SIG-M5 (cell line): ENCODE data around the gene ABI1.

ENCODE experiments used
- DNase-seq: peaks from one replicate; lab custom pipeline; 2025; lab: John Stamatoyannopoulos, UW

The ABI1 gene

DNA sequence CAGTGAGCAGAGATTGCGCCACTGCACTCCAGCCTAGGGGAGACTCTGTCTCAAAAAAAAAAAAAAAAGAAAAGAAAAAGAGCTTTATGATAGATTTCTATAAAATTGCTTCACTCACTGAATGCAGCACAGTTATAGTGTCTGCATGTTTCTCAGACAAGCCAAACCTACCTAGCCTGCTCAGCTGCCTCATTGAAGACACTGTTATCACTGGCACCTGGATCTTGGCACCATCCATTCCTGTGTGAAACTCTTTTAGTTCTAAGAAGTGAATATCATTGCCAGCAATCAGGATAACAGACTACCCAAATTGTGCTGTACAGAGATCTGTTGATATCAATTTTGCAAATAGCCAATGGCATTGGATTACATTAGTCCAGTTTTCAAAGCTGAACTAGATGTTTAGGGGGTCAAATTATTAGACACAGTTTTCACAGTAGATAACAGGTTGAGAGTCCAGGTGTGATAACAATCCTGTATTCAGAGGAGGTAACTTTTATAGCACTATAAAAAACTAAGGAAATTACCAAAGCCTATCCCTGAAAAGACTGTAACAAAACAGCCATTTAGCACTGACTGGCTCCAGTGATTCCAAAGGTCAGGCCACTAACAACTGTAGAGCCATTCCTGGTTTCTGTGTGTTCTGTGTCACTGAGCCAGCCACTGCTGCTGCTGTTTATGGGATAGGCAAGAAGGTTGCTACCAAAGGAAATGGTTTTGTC, 146.2 kb downstream of the ABI1 start:
- DNase-seq = no peak

- no peak for DNase-seq
These were observed 149.4 kb downstream of the ABI1 start for GRCh38 chr10:26711324-26711723.

- DNase-seq = no peak
These were observed 153.8 kb downstream of the ABI1 start for GRCh38 chr10:26706936-26707335.

DNA sequence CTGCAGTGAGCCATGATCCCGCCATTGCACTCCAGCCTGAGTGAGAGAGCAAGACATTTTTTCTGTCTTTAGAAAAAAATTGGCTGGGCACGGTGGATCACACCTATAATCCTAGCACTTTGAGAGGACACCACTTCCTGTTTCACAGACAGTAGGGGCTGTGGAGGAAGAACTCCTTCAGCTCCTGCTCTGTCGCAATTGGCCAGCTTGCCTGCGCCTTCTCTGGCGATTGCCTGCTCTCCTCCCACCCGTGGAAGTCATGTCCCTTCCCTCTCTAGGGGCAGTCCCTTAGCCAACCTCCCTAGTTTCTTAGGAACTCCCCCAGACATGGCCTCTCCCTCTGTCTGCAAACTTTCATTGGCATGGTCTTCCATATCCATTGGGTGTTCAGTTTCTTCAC, 154.6 kb downstream of the ABI1 start:
- no peak for DNase-seq

- DNase-seq = no peak
These were observed 156.8 kb downstream of the ABI1 start for GRCh38 chr10:26703974-26704373.

GRCh38 chr10:26703096-26703495, 157.7 kb downstream of the ABI1 start:
- no peak for DNase-seq

GRCh38 chr10:26700884-26701630, 159.7 kb downstream of the ABI1 start:
- DNase-seq = no peak

DNA sequence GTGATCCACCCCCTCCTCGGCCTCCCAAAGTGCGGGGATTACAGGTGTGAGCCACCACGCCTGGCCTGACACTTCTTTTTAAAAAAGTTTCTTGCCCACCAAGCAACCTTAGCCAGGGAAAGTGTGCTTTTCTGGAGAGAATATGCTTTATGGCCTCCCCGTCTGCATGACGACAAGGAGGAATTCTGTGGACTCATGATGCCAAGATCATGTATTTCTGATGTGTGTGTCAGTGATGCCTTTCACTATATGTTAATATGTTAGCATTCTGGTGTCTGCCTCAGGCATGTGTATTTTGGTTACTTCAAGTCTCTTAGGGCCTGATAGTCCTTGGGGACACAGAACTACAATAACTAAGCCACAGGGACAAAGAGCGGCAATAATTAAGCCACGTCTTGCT, 161.1 kb downstream of the ABI1 start:
- no peak for DNase-seq

- no peak for DNase-seq
These were observed 161.8 kb downstream of the ABI1 start for GRCh38 chr10:26698909-26699308.

- DNase-seq = no peak
These were observed 162.7 kb downstream of the ABI1 start for GRCh38 chr10:26697922-26698608.

- peak; percentile 80 for DNase-seq
These were observed 163.4 kb downstream of the ABI1 start, which contains the start of gene PDSS1 for GRCh38 chr10:26697163-26697921. Gene PDSS1 (plus strand): TSS chr10:26697701. CDS start chr10:26697712, 11 bp downstream.

GRCh38 chr10:26696786-26697162, 164.0 kb downstream of the ABI1 start:
- DNase-seq = no peak
